CMK (cell line): Measurements from ENCODE around the gene CC2D1B.
"Not testable (repeated sequence)": the region's sequence is repeated elsewhere in the genome, so short reads cannot be mapped to it uniquely, and the experiment has no call there.

Source experiments
- DNase-seq: peaks from one replicate; pipeline ENCODE4 v3.0.0-alpha.2; 2010; ENCODE audit warnings: low read depth

Gene CC2D1B, protein sequence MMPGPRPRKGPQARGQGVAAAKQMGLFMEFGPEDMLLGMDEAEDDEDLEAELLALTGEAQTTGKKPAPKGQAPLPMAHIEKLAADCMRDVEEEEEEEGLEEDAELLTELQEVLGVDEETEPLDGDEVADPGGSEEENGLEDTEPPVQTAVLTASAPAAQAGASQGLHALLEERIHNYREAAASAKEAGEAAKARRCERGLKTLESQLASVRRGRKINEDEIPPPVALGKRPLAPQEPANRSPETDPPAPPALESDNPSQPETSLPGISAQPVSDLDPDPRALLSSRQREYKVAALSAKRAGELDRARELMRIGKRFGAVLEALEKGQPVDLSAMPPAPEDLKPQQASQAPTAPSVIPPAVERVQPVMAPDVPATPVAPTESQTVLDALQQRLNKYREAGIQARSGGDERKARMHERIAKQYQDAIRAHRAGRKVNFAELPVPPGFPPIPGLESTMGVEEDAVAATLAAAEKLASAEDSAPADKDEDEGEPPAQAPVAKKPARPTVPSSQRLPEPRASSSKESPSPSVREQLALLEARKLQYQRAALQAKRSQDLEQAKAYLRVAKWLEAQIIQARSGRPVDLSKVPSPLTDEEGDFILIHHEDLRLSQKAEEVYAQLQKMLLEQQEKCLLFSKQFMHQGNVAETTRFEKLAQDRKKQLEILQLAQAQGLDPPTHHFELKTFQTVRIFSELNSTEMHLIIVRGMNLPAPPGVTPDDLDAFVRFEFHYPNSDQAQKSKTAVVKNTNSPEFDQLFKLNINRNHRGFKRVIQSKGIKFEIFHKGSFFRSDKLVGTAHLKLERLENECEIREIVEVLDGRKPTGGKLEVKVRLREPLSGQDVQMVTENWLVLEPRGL

GRCh38 chr1:52365746-52366516 is at the start of gene CC2D1B:
TSS of gene CC2D1B (minus strand) at chr1:52366205. CDS start at chr1:52364620, 1,585 bp downstream.
- peak; percentile 99 for DNase-seq

DNA sequence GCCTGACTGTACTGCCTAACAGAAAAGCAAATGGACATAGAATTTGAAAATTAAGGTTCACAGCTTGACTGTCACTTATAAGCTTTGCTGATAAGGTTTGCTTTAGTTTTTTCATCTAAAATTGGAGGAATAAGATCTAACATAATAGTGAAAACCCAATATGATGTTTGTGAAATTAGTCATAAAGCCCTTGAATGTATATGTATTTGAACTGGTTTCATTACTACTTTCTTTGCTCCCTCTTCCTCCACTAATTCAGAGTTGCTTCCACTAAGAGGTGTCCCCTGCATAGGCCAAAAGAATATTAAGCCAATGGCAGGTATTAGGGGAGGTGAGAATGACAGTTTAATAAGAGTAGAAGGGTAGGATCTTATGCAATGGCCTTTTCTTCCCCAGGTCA is 48.9 kb upstream of the CC2D1B start:
- no peak for DNase-seq

DNA sequence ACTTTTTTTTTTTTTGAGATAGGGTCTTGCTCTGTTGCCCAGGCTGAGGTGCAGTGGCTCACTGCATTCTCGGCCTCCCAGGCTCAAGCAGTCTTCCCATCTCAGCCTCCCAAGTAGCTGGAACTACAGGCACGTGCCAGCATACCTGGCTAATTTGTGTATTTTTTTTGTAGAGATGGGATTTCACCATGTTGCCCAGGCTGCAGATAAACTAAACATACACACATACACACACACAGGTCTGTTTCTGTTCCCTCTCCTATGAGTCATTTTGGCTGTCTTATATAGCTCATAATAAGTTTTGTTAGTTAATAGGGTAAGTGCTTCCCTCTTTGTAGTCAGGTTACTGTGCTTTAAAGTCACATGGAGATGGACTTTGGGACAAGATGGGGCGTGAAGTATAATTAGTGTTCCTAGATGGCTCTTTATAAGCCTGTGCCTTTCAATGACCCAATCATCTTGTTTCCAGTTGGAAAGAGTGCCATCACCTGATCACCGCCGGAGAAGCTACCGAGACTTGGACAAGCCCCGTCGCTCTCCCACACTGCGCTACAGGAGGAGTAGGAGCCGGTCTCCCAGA is 47.5 kb upstream of the CC2D1B start:
- DNase-seq: no peak

DNA sequence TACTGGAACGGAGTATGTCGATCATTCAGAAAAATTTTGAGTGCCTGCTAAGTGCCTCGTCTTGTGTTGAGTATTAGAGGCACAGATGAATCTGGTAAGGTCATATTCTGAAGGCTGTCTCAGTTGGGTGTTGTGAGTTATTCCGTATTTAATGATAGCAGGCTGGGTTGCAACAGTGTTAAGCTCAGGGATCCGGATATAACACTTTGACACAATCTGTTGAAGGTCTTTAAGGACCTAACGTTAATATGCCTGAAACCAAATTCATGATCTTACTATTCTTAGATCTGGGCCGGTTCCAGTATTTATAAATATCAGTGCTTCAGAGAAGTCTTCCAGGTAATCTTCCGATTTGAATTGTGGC is 39.0 kb upstream of the CC2D1B start:
- DNase-seq: no peak

- DNase-seq: peak; percentile 94
These were observed 38.3 kb upstream of the CC2D1B start, which contains the start of the genes ORC1 and PRPF38A for GRCh38 chr1:52404116-52404974. TSS of gene ORC1 (minus strand) at chr1:52404423. CDS start at chr1:52402223, 2,200 bp downstream. TSS of gene PRPF38A (plus strand) at chr1:52404602. CDS start at chr1:52404750, 148 bp downstream.

DNA sequence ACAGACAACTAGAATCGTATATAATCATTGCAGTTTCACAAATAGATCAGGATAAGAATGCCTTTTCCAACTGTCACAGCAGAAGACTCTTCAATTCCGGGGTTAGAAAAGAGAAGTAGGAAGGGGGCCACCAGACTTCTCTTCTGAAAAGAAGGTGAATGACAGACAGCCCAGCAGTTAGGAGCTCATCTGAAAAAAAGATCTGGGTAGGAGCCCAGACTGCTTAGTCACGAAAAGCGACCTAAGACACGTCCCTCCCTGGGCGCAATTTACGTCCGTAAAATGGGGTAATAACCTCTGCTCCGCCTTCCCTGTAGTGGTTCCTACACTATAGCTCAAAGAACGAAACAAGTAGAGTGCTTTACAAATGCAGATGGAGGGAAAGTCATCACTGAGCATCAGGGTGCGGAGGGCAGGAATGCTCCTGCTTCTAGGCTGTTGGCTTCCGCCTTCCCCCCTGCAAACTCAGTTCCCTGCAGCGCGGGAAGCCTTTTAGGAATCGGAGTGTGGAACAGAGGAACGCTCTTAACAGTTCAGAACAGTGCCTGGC is 37.6 kb upstream of the CC2D1B start:
- DNase-seq: peak; percentile 80

DNA sequence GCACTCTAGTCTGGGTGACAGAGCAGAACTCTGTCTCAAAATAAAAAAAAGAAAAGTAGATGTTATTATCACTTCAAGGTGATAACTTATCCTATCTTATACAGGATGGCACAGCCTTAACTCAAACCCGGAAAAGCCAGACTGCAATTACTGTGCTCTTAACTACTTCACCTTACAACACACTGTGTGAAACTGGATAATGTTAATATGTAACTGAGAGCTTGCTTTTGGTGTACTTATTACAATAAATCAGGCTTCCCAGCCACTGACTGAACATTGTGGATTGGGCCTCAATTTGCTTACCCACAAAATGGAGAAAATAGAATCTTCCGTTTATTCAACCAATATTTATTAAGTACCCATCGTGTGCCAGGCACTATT is 36.8 kb upstream of the CC2D1B start:
- DNase-seq: no peak

GRCh38 chr1:52400131-52400530 is 34.1 kb upstream of the CC2D1B start:
- no peak for DNase-seq

DNA sequence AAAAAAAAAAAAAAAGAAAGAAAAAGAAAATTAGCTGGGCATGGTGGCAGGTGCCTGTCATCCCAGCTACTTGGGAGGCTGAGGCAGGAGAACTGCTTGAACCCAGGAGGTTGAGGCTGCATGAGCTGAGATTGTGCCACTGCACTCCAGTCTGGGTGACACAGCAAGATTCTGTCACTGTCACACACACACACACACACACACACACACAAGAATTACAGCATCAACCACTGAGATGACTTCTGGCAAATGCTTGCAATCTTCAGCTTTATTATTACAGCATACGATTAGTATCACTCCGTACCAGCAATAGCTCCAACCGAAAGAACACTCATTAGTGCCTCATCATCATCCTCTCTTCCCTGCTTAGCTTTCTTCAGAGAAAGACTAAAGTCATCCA is 33.6 kb upstream of the CC2D1B start:
- DNase-seq: no peak

DNA sequence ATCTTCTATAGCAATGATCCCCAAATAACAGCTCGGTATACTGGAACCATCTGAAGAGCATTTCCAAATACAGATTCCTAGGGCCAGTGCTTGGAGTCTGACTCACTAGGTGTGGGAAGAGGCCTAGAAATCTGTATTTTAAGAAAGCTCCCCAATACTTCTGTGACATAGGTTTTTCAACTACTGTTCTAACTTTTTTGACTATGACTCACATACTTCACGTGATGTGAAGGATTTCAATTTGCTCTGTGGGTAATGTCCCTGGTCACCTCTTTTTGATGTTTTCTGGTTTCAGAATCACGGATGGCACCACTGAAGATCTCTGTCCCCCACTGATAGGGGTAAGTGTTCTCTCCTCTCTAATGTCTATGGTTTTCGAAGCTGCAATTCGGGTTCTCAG is 27.2 kb upstream of the CC2D1B start:
- DNase-seq: no peak

GRCh38 chr1:52386458-52386857 is 20.5 kb upstream of the CC2D1B start:
- DNase-seq: no peak

GRCh38 chr1:52385376-52385775 is 19.4 kb upstream of the CC2D1B start:
- DNase-seq: no peak

DNA sequence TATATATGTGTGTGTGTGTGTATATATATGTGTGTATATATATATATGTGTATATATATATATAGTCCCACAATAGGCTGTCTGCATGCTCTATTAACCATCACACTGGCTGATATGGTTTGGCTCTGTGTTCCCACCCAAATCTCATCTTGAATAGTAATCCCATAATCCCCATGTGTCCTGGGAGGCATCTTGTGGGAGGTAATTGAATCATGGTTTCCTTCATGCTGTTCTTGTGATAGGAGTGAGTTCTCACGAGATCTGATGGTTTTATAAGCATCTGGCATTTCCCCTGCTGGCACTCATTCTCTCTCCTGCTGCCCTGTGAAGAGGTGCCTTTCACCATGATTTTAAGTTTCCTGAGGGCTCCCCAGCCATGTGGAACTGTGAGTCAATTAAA is 3.8 kb upstream of the CC2D1B start:
- not testable (repeated sequence) for DNase-seq

DNA sequence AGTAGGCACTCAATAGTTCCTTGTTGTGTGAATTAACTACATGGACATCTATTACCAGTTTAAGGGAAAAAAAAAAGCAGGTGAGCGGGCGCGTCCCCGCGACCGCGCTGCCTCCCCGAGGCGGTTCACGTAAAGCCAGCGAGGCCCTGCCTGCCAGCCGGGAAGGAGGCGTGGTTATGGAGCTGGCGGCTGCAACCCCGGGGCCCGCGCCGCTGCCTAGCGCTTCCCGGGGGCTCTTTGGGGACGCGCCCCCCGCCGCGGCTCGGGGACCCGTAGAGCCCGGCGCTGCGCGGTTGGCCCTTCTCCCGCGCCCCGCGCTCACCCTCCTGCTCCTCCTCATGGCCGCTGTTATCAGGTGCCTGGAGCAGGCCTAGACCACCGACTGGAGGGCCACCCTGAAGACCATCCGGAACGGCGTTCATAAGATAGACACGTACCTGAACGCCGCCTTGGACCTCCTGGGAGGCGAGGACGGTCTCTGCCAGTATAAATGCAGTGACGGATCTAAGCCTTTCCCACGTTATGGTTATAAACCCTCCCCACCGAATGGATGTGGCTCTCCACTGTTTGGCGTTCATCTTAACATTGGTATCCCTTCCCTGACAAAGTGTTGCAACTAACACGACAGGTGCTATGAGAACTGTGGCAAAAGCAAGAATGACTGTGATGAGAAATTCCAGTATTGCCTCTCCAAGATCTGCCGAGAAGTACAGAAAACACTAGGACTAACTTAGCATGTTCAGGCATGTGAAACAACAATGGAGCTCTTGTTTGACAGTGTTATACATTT is 2.6 kb upstream of the CC2D1B start:
- no peak for DNase-seq

DNA sequence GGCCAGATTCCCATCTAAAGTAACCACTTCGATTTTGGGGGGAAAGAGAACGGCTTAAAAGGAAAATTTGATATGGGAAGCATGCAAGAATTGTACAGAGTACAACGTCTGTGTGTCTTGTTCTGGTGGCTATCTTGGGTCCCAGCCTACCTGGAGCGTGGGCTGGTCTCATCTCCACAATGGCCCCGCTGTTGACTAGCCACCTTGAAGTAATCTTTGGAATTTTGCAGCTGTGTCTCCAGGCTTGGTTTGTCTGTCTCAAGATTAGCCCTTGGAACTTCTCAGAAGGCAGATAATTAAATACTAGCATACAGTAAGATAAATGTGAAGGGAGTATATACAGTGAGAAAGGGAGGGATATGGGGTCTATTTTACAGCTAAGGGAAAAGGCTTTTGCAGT is 1.3 kb upstream of the CC2D1B start:
- no peak for DNase-seq

- no peak for DNase-seq
These were observed 467 bp upstream of the CC2D1B start for GRCh38 chr1:52366517-52366827.

- DNase-seq: no peak
These were observed 797 bp downstream of the CC2D1B start for GRCh38 chr1:52365071-52365745.

DNA sequence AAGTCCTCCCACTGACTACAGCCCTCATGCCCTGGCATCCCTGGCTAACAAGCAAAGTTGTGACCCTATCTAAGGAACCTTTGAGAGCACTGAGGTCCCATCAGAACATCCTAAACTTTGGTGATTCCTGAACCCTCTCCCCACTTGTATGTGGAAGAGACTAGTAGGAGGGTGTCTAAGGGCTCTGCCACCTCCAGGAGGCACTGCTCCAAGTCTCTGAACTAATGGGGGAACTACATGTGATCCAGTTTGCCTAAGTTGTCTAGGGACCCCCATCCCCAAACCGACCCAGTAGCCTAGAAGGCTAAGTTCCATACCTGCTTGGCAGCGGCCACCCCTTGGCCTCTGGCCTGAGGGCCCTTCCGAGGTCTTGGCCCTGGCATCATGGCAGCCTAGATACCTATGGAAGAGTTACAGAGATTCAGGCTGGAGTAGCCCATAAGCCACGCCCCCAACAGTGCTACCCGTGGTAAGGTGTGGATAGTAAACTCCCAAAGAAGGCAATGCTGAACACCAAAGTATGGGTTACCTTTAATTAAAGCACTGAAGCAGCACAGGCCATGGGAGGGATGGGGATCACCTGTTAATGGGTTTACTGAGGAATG is 1.7 kb downstream of the CC2D1B start:
- DNase-seq: no peak

DNA sequence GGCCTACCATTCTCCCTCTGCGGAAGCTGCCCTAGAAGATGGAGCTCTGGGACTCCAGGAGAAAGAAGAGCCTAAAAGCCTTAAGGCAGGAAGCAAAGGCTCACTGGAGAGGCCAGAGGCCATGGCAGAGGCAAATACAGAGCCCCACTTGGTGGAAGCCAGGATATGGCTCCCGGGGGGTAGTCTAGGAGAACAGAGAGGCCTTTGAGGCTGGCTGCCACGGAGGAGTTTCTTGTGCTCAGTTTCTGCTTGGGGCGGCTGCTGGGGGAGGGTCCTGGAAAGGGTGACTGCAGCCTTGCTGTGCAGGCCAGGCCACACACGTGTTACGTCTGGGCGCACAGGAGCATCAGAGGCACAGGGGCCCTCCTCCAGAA is 5.4 kb downstream of the CC2D1B start:
- no peak for DNase-seq
